ENCODE measurements around the gene PATJ. TPM values are rescaled to one million over a fixed set of nuclear protein-coding genes. Genes with fewer than 3 reads are reported as not detected.

PATJ gene
- total RNA-seq, 1 experiment from 2014 or later, result 47.3 TPM

DNA sequence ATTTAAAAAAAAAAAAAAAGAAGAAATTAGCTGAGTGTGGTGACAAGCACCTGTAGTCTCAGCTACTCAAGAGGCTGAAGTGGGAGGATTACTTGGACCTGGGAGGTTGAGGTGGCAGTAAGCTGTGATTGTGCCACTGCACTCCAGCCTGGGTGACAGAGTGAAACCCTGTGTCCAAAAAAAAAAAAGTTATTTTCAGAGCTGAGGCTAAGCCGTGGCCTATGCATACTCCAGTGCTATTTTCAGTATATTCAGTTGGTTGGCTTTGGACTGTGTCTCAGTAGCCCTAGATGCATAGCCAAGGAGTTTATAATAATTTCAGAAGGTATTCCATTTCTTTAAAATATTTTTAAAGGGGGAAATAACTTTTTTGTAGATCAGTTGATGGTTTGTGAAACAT is 311.9 kb downstream of the PATJ start:
- H3K79me2 ChIP-seq (ENCODE audit: insufficient read depth, low read length), result no peaks in the 10 kb centered on the region
- TF ChIP-seq, protein P1, sequence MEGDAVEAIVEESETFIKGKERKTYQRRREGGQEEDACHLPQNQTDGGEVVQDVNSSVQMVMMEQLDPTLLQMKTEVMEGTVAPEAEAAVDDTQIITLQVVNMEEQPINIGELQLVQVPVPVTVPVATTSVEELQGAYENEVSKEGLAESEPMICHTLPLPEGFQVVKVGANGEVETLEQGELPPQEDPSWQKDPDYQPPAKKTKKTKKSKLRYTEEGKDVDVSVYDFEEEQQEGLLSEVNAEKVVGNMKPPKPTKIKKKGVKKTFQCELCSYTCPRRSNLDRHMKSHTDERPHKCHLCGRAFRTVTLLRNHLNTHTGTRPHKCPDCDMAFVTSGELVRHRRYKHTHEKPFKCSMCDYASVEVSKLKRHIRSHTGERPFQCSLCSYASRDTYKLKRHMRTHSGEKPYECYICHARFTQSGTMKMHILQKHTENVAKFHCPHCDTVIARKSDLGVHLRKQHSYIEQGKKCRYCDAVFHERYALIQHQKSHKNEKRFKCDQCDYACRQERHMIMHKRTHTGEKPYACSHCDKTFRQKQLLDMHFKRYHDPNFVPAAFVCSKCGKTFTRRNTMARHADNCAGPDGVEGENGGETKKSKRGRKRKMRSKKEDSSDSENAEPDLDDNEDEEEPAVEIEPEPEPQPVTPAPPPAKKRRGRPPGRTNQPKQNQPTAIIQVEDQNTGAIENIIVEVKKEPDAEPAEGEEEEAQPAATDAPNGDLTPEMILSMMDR (conservative IDR thresholded peaks at IDR 0.05), result no peak
- H4K5ac ChIP-seq (ENCODE audit: insufficient read length, low read depth, low read length), result no peak overlapping the region
- H2BK120ac ChIP-seq (ENCODE audit: low read depth, low read length, poor library complexity, severe bottlenecking), result no peak overlapping the region
- Mint-ChIP-seq H3K36me3 (ENCODE audit: insufficient read depth in 1 of 3, low read depth in 3 of 3) (peaks cover 0 to 13% (median 0%) of the 10 kb centered on the region in 3 experiments; a peak in 2 of 7 replicates), H3K27me3 (ENCODE audit: low read depth) (peaks cover 11% of the 10 kb centered on the region), H3K9me3 (no peaks in the 10 kb centered on the region), H3K4me1 (peaks cover 23 to 26% of the 10 kb centered on the region in 2 experiments), H3K27ac (no peak overlapping the region), H3K4me3 (no peak overlapping the region)
- no peak overlapping the region for H3K4ac ChIP-seq (ENCODE audit: low read depth, low read length)
- H3K18ac ChIP-seq (ENCODE audit: insufficient read length, low read depth, low read length), result no peak overlapping the region
- no peak overlapping the region for H3K9ac ChIP-seq (ENCODE audit: extremely low read depth, insufficient read length, low read length)
- no peak overlapping the region for H2BK20ac ChIP-seq (ENCODE audit: low read depth, low read length, poor library complexity, severe bottlenecking)
- no peaks in the 10 kb centered on the region for H3K9me3 ChIP-seq (ENCODE audit: control insufficient read depth, low read depth, low read length)
- DNase-seq, result no peak
- H4K8ac ChIP-seq (replicated peaks; ENCODE audit: insufficient read length, low read depth, low read length), result no peak overlapping the region
- H3K27me3 ChIP-seq (ENCODE audit: insufficient read depth, low read length), result no peaks in the 10 kb centered on the region
- no CpG with 5 or more reads among the region's 1 CpG for WGBS (ENCODE audit: extremely low coverage, insufficient read length, low lambda C conversion rate)
- H3K27ac ChIP-seq (ENCODE audit: insufficient read length, low read depth, low read length), result no peak overlapping the region
- no peaks in the 10 kb centered on the region for H3K23me2 ChIP-seq (ENCODE audit: insufficient read length, low read depth, low read length, poor library complexity, severe bottlenecking)
- H3K79me1 ChIP-seq (ENCODE audit: insufficient read depth, low read depth, low read length, poor library complexity, severe bottlenecking), result no peaks in the 10 kb centered on the region
- no peak overlapping the region for H2AFZ ChIP-seq (ENCODE audit: low read length)
- H3K4me2 ChIP-seq (ENCODE audit: insufficient read depth, insufficient read length, low read length), result no peak overlapping the region
- no peak overlapping the region for H2BK12ac ChIP-seq (ENCODE audit: insufficient read length, low read depth, low read length)
- peaks cover 11% of the 10 kb centered on the region for H3K4me1 ChIP-seq (ENCODE audit: insufficient read depth, low read length)
- H2AK5ac ChIP-seq (ENCODE audit: insufficient read length, low read length), result no peak overlapping the region
- H3T11ph ChIP-seq (ENCODE audit: low read length), result no peak overlapping the region
- no peak overlapping the region for H3K56ac ChIP-seq (ENCODE audit: insufficient read length, low read depth, low read length)
- H2BK15ac ChIP-seq (ENCODE audit: low read depth, low read length), result no peak overlapping the region
- no peaks in the 10 kb centered on the region for H4K20me1 ChIP-seq (ENCODE audit: control insufficient read depth, insufficient read depth, insufficient read length)
- H3K14ac ChIP-seq (ENCODE audit: insufficient read depth, low read length), result no peak overlapping the region
- no peak overlapping the region for H3K23ac ChIP-seq (ENCODE audit: insufficient read length, low read depth, low read length)
- no peak overlapping the region for H4K91ac ChIP-seq (ENCODE audit: insufficient read length, low read depth, low read length)
- no peak overlapping the region for H2BK5ac ChIP-seq (ENCODE audit: insufficient read length, low read length)

Measured in H9 (cell line).